CD4-positive, alpha-beta T cell treated with Interleukin-6 at 100 ng/mL for 8 hours (primary cell): ENCODE data around the gene RRAS2.
"Not testable (repeated sequence)": the region's sequence is repeated elsewhere in the genome, so short reads cannot be mapped to it uniquely, and the experiment has no call there.

Source experiments
- DNase-seq: peaks from one replicate; pipeline ENCODE4 v3.0.0-alpha.2; 2020; ENCODE audit warnings: mixed read lengths, low spot score

The RRAS2 gene

GRCh38 chr11:14258221-14258935 lies 100.6 kb downstream of the RRAS2 start:
- DNase-seq, result no peak

- DNase-seq, result no peak
These were observed 103.8 kb downstream of the RRAS2 start for GRCh38 chr11:14255238-14255534.

GRCh38 chr11:14254533-14255237 lies 104.3 kb downstream of the RRAS2 start:
- no peak for DNase-seq

GRCh38 chr11:14253840-14254239 lies 105.1 kb downstream of the RRAS2 start:
- DNase-seq, result no peak

GRCh38 chr11:14253421-14253820 lies 105.6 kb downstream of the RRAS2 start:
- no peak for DNase-seq

GRCh38 chr11:14252501-14252900 lies 106.5 kb downstream of the RRAS2 start:
- not testable (repeated sequence) for DNase-seq

GRCh38 chr11:14251754-14252153 lies 107.2 kb downstream of the RRAS2 start:
- no peak for DNase-seq

GRCh38 chr11:14249121-14249963 lies 109.6 kb downstream of the RRAS2 start:
- DNase-seq, result peak; percentile 64

- peak; percentile 36 for DNase-seq
These were observed 110.4 kb downstream of the RRAS2 start for GRCh38 chr11:14248580-14248981.

- DNase-seq, result no peak
These were observed 113.5 kb downstream of the RRAS2 start for GRCh38 chr11:14245444-14245843.

- no peak for DNase-seq
These were observed 114.1 kb downstream of the RRAS2 start for GRCh38 chr11:14244926-14245325.

GRCh38 chr11:14242733-14243132 lies 116.2 kb downstream of the RRAS2 start:
- DNase-seq, result no peak

- DNase-seq, result no peak
These were observed 116.8 kb downstream of the RRAS2 start for GRCh38 chr11:14242187-14242586.

GRCh38 chr11:14240951-14241350 lies 118.0 kb downstream of the RRAS2 start:
- DNase-seq, result no peak

- no peak for DNase-seq
These were observed 118.8 kb downstream of the RRAS2 start for GRCh38 chr11:14240221-14240620.

- no peak for DNase-seq
These were observed 121.5 kb downstream of the RRAS2 start for GRCh38 chr11:14237444-14237961.

- DNase-seq, result no peak
These were observed 123.3 kb downstream of the RRAS2 start for GRCh38 chr11:14235701-14236100.

- DNase-seq, result no peak
These were observed 124.5 kb downstream of the RRAS2 start for GRCh38 chr11:14234446-14234845.

- no peak for DNase-seq
These were observed 126.3 kb downstream of the RRAS2 start for GRCh38 chr11:14232652-14233051.

GRCh38 chr11:14230407-14230806 lies 128.6 kb downstream of the RRAS2 start:
- DNase-seq, result no peak

- no peak for DNase-seq
These were observed 129.5 kb downstream of the RRAS2 start for GRCh38 chr11:14229472-14229871.

- DNase-seq, result no peak
These were observed 130.6 kb downstream of the RRAS2 start for GRCh38 chr11:14228356-14228755.
